Measurements from ENCODE around the gene SEBOX. TPM values are rescaled to one million over a fixed set of nuclear protein-coding genes. Genes with fewer than 3 reads are reported as not detected.

Gene SEBOX
- total RNA-seq, 2 donors from 2014 or later: not detected

DNA sequence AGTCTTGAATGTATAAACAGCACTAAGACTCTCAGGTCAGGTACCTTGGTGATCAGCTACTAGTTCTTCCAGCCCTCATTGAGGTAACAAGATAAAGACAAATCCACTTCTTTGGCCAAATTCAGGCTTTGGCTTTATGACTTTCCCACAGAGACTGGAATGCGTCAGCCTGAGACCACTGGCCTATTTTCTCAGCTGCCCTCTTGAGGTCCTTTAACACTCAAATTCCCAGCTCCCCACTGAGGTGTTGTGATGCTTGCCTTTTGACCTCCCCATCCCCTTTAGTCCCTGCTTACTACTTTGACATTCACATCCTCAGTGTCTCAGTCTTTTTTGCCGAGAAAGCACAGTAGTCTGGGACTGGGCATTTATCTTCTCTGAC lies 18.8 kb downstream of the SEBOX start:
- Mint-ChIP-seq H3K27ac (peak overlapping the region; percentile 52), H3K27me3 (ENCODE audit: insufficient read depth) (no peaks in the 10 kb centered on the region), H3K4me1 (peaks cover 4% of the 10 kb centered on the region), H3K9me3 (no peaks in the 10 kb centered on the region), H3K4me3 (no peak overlapping the region), H3K36me3 (ENCODE audit: low read depth) (peaks cover 81% of the 10 kb centered on the region)
- Histone ChIP-seq H3K4me3 (ENCODE audit: low read length) (no peak overlapping the region), H3K36me3 (ENCODE audit: control insufficient read depth, insufficient read depth, low read length) (peaks cover 95% of the 10 kb centered on the region), H3K9me3 (ENCODE audit: control insufficient read depth, low read length) (no peaks in the 10 kb centered on the region), H3K9ac (ENCODE audit: extremely low read depth, low read length, poor library complexity, severe bottlenecking) (peak overlapping the region; percentile 25), H3K27ac (ENCODE audit: low read depth, low read length) (peak overlapping the region; percentile 72), H3K4me1 (ENCODE audit: control insufficient read depth, insufficient read depth, low read length) (peaks cover 9% of the 10 kb centered on the region), H3K27me3 (ENCODE audit: control insufficient read depth, insufficient read depth, low read length, poor library complexity, severe bottlenecking) (no peaks in the 10 kb centered on the region)
- TF ChIP-seq, protein P1, sequence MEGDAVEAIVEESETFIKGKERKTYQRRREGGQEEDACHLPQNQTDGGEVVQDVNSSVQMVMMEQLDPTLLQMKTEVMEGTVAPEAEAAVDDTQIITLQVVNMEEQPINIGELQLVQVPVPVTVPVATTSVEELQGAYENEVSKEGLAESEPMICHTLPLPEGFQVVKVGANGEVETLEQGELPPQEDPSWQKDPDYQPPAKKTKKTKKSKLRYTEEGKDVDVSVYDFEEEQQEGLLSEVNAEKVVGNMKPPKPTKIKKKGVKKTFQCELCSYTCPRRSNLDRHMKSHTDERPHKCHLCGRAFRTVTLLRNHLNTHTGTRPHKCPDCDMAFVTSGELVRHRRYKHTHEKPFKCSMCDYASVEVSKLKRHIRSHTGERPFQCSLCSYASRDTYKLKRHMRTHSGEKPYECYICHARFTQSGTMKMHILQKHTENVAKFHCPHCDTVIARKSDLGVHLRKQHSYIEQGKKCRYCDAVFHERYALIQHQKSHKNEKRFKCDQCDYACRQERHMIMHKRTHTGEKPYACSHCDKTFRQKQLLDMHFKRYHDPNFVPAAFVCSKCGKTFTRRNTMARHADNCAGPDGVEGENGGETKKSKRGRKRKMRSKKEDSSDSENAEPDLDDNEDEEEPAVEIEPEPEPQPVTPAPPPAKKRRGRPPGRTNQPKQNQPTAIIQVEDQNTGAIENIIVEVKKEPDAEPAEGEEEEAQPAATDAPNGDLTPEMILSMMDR (conservative IDR thresholded peaks at IDR 0.05): no peak
- DNase-seq: peak; percentile 69
- WGBS, 2 experiments (ENCODE audit: insufficient coverage in 1 of 2, insufficient read length in 1 of 2): 73% methylated on average over 2 of the region's 2 CpGs

DNA sequence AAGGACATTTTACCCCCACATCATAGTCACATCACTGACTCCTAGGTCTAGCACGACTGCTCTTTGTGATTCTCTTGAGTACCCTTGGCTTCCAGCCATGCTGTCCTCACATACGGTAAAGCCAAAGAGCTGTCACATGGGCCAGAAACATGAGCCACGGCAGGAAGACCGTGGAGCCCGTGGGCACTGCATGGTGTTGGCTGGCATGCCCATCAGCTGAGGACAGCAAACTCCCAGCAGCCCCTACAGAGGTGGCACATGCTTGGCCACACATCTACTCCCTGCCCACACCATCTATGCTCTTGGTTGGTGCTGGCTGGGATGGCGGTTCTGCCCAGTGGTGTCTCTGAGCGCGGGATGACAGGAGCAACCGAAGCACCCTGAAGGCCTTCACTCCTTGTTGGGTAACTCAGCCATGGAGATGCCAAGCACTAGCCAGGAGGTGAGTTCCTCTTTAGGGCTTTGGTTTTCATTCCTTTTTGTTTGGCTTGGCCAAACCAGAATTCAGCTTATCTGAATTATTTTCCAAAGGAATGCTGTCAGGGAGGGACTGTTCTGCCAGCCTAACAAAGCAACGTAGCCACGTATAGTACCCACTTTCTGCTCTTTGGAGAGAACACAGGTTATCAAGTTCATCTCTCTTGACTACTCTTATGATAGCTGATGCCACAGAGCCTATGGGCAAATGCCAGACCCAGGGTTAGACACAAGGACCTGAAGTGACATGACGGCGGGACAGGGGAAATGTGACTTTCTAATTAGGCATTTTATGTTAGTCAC lies 19.4 kb downstream of the SEBOX start:
- no peaks in the 10 kb centered on the region for H3K9me3 Mint-ChIP-seq
- Histone ChIP-seq H3K27me3 (ENCODE audit: control insufficient read depth, insufficient read depth, low read length, poor library complexity, severe bottlenecking) (no peaks in the 10 kb centered on the region), H3K4me1 (ENCODE audit: control insufficient read depth, insufficient read depth, low read length) (peaks cover 9% of the 10 kb centered on the region), H3K27ac (ENCODE audit: low read depth, low read length) (peak overlapping the region; percentile 72), H3K4me3 (ENCODE audit: low read length) (no peak overlapping the region), H3K9ac (ENCODE audit: extremely low read depth, low read length, poor library complexity, severe bottlenecking) (peak overlapping the region; percentile 25), H3K36me3 (ENCODE audit: control insufficient read depth, insufficient read depth, low read length) (peaks cover 96% of the 10 kb centered on the region), H3K9me3 (ENCODE audit: control insufficient read depth, low read length) (no peaks in the 10 kb centered on the region)
- no peaks in the 10 kb centered on the region for H3K27me3 Mint-ChIP-seq (ENCODE audit: insufficient read depth)
- peaks cover 4% of the 10 kb centered on the region for H3K4me1 Mint-ChIP-seq
- no peak overlapping the region for H3K4me3 Mint-ChIP-seq
- TF ChIP-seq, protein P1 (conservative IDR thresholded peaks at IDR 0.05): no peak
- DNase-seq: no peak
- H3K27ac Mint-ChIP-seq: peak overlapping the region; percentile 52
- WGBS, 2 experiments (ENCODE audit: insufficient coverage in 1 of 2, insufficient read length in 1 of 2): 95% methylated on average over 11 to 13 of the region's 13 CpGs
- H3K36me3 Mint-ChIP-seq (ENCODE audit: low read depth): peaks cover 79% of the 10 kb centered on the region

DNA sequence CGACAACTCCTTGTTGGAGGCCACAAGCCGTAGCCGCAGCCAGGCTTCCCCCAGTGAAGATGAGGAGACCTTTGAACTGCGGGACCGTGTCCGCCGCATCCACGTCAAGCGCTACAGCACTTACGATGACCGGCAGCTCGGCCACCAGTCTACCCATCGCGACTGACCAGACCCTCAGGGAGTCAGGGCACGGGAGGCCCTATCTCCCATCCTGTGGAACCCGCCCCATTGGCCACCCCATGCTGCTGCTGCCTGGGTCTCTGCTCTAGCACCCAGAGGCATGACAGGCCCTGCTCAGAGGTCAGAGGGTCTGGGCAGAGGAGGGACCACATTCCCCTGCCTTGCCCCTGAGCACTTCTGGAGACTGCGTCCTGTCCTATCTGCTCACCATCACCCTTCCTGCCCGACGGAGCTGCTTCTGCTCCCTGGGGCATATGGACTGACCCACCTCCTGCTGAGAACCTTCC lies 20.5 kb downstream of the SEBOX start:
- Mint-ChIP-seq H3K27me3 (ENCODE audit: insufficient read depth) (no peaks in the 10 kb centered on the region), H3K4me3 (no peak overlapping the region), H3K9me3 (no peaks in the 10 kb centered on the region), H3K36me3 (ENCODE audit: low read depth) (peaks cover 74% of the 10 kb centered on the region), H3K4me1 (peaks cover 1% of the 10 kb centered on the region), H3K27ac (no peak overlapping the region)
- peaks cover 93% of the 10 kb centered on the region for H3K36me3 ChIP-seq (ENCODE audit: control insufficient read depth, insufficient read depth, low read length)
- TF ChIP-seq, protein P1 (conservative IDR thresholded peaks at IDR 0.05): no peak
- H3K4me1 ChIP-seq (ENCODE audit: control insufficient read depth, insufficient read depth, low read length): peaks cover 5% of the 10 kb centered on the region
- DNase-seq: peak; percentile 53
- H3K27ac ChIP-seq (ENCODE audit: low read depth, low read length): no peak overlapping the region
- H3K27me3 ChIP-seq (ENCODE audit: control insufficient read depth, insufficient read depth, low read length, poor library complexity, severe bottlenecking): no peaks in the 10 kb centered on the region
- no peaks in the 10 kb centered on the region for H3K9me3 ChIP-seq (ENCODE audit: control insufficient read depth, low read length)
- no peak overlapping the region for H3K4me3 ChIP-seq (ENCODE audit: low read length)
- 94 to 95% methylated on average over 15 to 19 of the region's 19 CpGs for WGBS, 2 experiments (ENCODE audit: insufficient coverage in 1 of 2, insufficient read length in 1 of 2)
- H3K9ac ChIP-seq (ENCODE audit: extremely low read depth, low read length, poor library complexity, severe bottlenecking): no peak overlapping the region

Data from endodermal cell (in vitro differentiated cells).